IMR-90 (cell line): ENCODE measurements around the gene ACBD7. TPM values are rescaled to one million over a fixed set of nuclear protein-coding genes. Genes with fewer than 3 reads are reported as not detected.
A peak's percentile ranks its signal among the peaks of the same experiment; 100 is the strongest.

Experiments
- ATAC-seq: fragments of 200-7000 bp; cut with Tn5 transposase; 2 replicates; pipeline ENCODE4 v1.9.1; 2020; ENCODE audit warnings: low read depth, mild to moderate bottlenecking, moderate library complexity
- BruUV-seq: library from RNA; stranded (reverse); fragments of 400-500 nt; replicated peaks from 2 replicates; lab custom pipeline; 2021; lab: Mats Ljungman, UMichigan
- CTCF ChIA-PET: fragments of 300-600 bp; formaldehyde crosslinking; extraction: SDS; loops from one replicate; lab custom pipeline; 2021; ENCODE audit warnings: antibody characterized with exemption; lab: Yijun Ruan, JAX
- POLR2A ChIA-PET: fragments of 300-600 bp; sonication (Branson Sonifier 250); formaldehyde crosslinking; loops from one replicate; lab custom pipeline; 2022; ENCODE audit warnings: antibody characterized with exemption; ENCODE audit not compliant: unreplicated experiment; lab: Charles Lee
- DNase-seq: peaks from one replicate; pipeline ENCODE4 v3.0.0; 2013
- H2AFZ ChIP-seq: replicated peaks from 2 replicates; pipeline ENCODE3; 2013; ENCODE audit warnings: low read length, mild to moderate bottlenecking; ENCODE audit not compliant: poor library complexity
- H2AK5ac ChIP-seq: 2 replicates; pipeline ENCODE4 v1.6.1; 2013; ENCODE audit warnings: low read depth, low read length, inconsistent platforms
- H2AK9ac ChIP-seq: replicated peaks from 2 replicates; pipeline ENCODE3; 2013; ENCODE audit warnings: mild to moderate bottlenecking, low read depth, low read length, moderate library complexity; ENCODE audit not compliant: poor library complexity
- H2BK120ac ChIP-seq: 2 replicates; pipeline ENCODE4 v1.6.1; 2013; ENCODE audit warnings: low read depth, low read length, inconsistent platforms
- H2BK15ac ChIP-seq: 3 replicates; pipeline ENCODE4 v1.6.1; 2013; ENCODE audit warnings: low read depth, low read length, inconsistent platforms
- H2BK20ac ChIP-seq: 2 replicates; pipeline ENCODE4 v1.6.1; 2013; ENCODE audit warnings: low read depth, mild to moderate bottlenecking, inconsistent platforms, low read length, moderate library complexity
- H2BK5ac ChIP-seq: 2 replicates; pipeline ENCODE4 v1.6.1; 2013; ENCODE audit warnings: mild to moderate bottlenecking, low read depth, low read length, inconsistent platforms; ENCODE audit not compliant: poor library complexity, severe bottlenecking
- H3K14ac ChIP-seq: replicated peaks from 2 replicates; pipeline ENCODE4 v1.6.1; 2013; ENCODE audit warnings: low read depth, low read length, inconsistent platforms
- H3K18ac ChIP-seq: 2 replicates; pipeline ENCODE4 v1.6.1; 2013; ENCODE audit warnings: low read depth, low read length, control low read depth
- H3K23ac ChIP-seq: 2 replicates; pipeline ENCODE4 v1.6.1; 2013; ENCODE audit warnings: low read depth, low read length, inconsistent platforms
- H3K27ac ChIP-seq: 2 replicates; pipeline ENCODE4 v1.5.1; 2013; ENCODE audit warnings: mild to moderate bottlenecking, control low read depth, low read length; ENCODE audit not compliant: insufficient read depth
- H3K27me3 ChIP-seq: 2 replicates; pipeline ENCODE4 v1.6.1; 2013; ENCODE audit warnings: low read length; ENCODE audit not compliant: control insufficient read depth, insufficient read depth
- H3K36me3 ChIP-seq: 2 replicates; pipeline ENCODE4 v1.6.1; 2013; ENCODE audit warnings: low read length, mixed read lengths; ENCODE audit not compliant: control insufficient read depth, insufficient read depth
- H3K4ac ChIP-seq: 2 replicates; pipeline ENCODE4 v1.6.1; 2013; ENCODE audit warnings: low read depth, low read length, inconsistent platforms
- H3K4me1 ChIP-seq: 2 replicates; pipeline ENCODE4 v1.6.1; 2013; ENCODE audit warnings: low read length, mixed read lengths; ENCODE audit not compliant: control insufficient read depth, insufficient read depth
- H3K4me2 ChIP-seq: 2 replicates; pipeline ENCODE4 v1.6.1; 2013; ENCODE audit warnings: low read depth, mild to moderate bottlenecking, control low read depth, low read length, moderate library complexity
- H3K4me3 ChIP-seq: 2 replicates; pipeline ENCODE4 v1.5.1; 2013; ENCODE audit warnings: low read depth, mild to moderate bottlenecking, control low read depth, low read length, moderate library complexity; ENCODE audit not compliant: insufficient read depth
- H3K56ac ChIP-seq: 2 replicates; pipeline ENCODE4 v1.6.1; 2013; ENCODE audit warnings: low read length, inconsistent platforms; ENCODE audit not compliant: insufficient read depth; ENCODE audit errors: extremely low read depth
- H3K79me1 ChIP-seq, 2 experiments: 2 replicates each; pipeline ENCODE4 v1.6.1; 2013; ENCODE audit warnings: low read length in 2 of 2, inconsistent platforms in 1 of 2, low read depth in 1 of 2
- H3K9ac ChIP-seq: 2 replicates; pipeline ENCODE4 v1.6.1; 2013; ENCODE audit warnings: low read depth, low read length, control low read depth
- H3K9me1 ChIP-seq: 2 replicates; pipeline ENCODE4 v1.6.1; 2013; ENCODE audit warnings: low read length, inconsistent platforms; ENCODE audit not compliant: insufficient read depth
- H3K9me3 ChIP-seq: 2 replicates; pipeline ENCODE4 v1.6.1; 2013; ENCODE audit warnings: low read length; ENCODE audit not compliant: control insufficient read depth, insufficient read depth
- H4K20me1 ChIP-seq: 2 replicates; pipeline ENCODE4 v1.6.1; 2013; ENCODE audit warnings: low read length, inconsistent platforms; ENCODE audit not compliant: insufficient read depth
- H4K5ac ChIP-seq: 2 replicates; pipeline ENCODE4 v1.6.1; 2013; ENCODE audit warnings: mild to moderate bottlenecking, low read depth, low read length, control low read depth
- H4K8ac ChIP-seq, 2 experiments: 2 replicates each; pipeline ENCODE4 v1.6.1; 2013; ENCODE audit warnings: low read depth in 2 of 2, low read length in 2 of 2, control low read depth in 1 of 2, inconsistent platforms in 1 of 2
- H4K91ac ChIP-seq: 2 replicates; pipeline ENCODE4 v1.6.1; 2013; ENCODE audit warnings: low read depth, low read length, inconsistent platforms; ENCODE audit not compliant: insufficient read depth
- NFE2L2 ChIP-seq: fragments of 150-350 bp; IDR thresholded peaks from 2 replicates; pipeline ENCODE4 v1.6.1; 2016; ENCODE audit warnings: low read depth, mild to moderate bottlenecking, low read length
- USF2 ChIP-seq: fragments of 150-350 bp; IDR thresholded peaks from 2 replicates; pipeline ENCODE4 v1.6.1; 2017; ENCODE audit warnings: mild to moderate bottlenecking, antibody characterized with exemption, low read length, low read depth
- WGBS, 2 experiments: methylation state at CpG; one replicate each; pipeline versions ENCODE4 v1.1.5 to v1.1.7; 2013; ENCODE audit warnings: missing lambda C conversion rate in 2 of 2; ENCODE audit not compliant: insufficient read length in 1 of 2; ENCODE audit errors: extremely low coverage in 2 of 2; 5-methylcytosine and 5-hydroxymethylcytosine counted together
- dilution Hi-C: fragments of 300-500 bp; cut with HindIII; formaldehyde crosslinking; loops from one replicate; pipeline ENCODE4 v1.14.3; 2018; ENCODE audit warnings: low sequenced_read_pairs; ENCODE audit not compliant: unreplicated experiment
- in situ Hi-C: fragments of 300-500 bp; cut with MboI; formaldehyde crosslinking; loops from 3 replicates; pipeline ENCODE4 v1.14.3; 2019; ENCODE audit warnings: low sequenced_read_pairs, inconsistent platforms, mixed read lengths
- intact Hi-C: fragments of 100-400 bp; cut with micrococcal nuclease; formaldehyde crosslinking; loops from 2 replicates; pipeline ENCODE4 v1.10.0; 2022
- polyA plus RNA-seq, 3 experiments: library from polyadenylated mRNA; depleted of rRNA; stranded (reverse); fragments of >200 nt; gene quantifications; 2 replicates each; pipeline ENCODE4 v1.2.3, GENCODE V29; 2012; ENCODE audit warnings: low replicate concordance in 1 of 3
- total RNA-seq: library from RNA; depleted of rRNA; stranded (reverse); fragments of >200 nt; gene quantifications from 2 replicates; pipeline ENCODE4 v1.2.3, GENCODE V29; 2012; rRNA removed

Gene ACBD7
- total and polyA plus RNA-seq, 2 of the 4 experiments (the other 2 are of a cell fraction), result 0.29 to 0.54 TPM

- H2BK20ac ChIP-seq, result no peak overlapping the region
- no peak overlapping the region for H4K8ac ChIP-seq
- in situ Hi-C loops (no loop called here), intact Hi-C loops (no loop called here), dilution Hi-C loops (no loop called here)
- peaks cover 3% of the 10 kb centered on the region; the same call in 1 of the 2 replicates for H3K27me3 ChIP-seq
- no peak overlapping the region for H2AFZ ChIP-seq
- no peak overlapping the region for H2BK5ac ChIP-seq
- H4K20me1 ChIP-seq, result no peaks in the 10 kb centered on the region
- H2BK15ac ChIP-seq, result no peak overlapping the region
- H3K9me1 ChIP-seq, result no peaks in the 10 kb centered on the region
- TF ChIP-seq NFE2L2 (no peak), USF2 (no peak)
- H2AK9ac ChIP-seq, result no peak overlapping the region
- ChIA-PET CTCF (interaction anchor here (0.6 kb wide), 1 partner anchor 30 kb away, joined by 3 read pairs; no protein-coding TSS in a partner anchor), POLR2A (no interaction called here)
- WGBS, 2 experiments, result 60% methylated on average over 1 of the region's 3 CpGs; no CpG with 5 or more reads in 1 of the 2 experiments
- no peak overlapping the region for H3K4ac ChIP-seq
- no peak overlapping the region for H3K9ac ChIP-seq
- no peak overlapping the region for H3K14ac ChIP-seq
- no peak overlapping the region for H3K56ac ChIP-seq
- H3K27ac ChIP-seq, result no peak overlapping the region
- H4K91ac ChIP-seq, result no peak overlapping the region
- no peak overlapping the region for H3K4me3 ChIP-seq
- DNase-seq (no peak), ATAC-seq (peak; percentile 56; the same call in 1 of the 2 replicates)
- H3K18ac ChIP-seq, result no peak overlapping the region
- H3K4me2 ChIP-seq, result no peak overlapping the region
- no peaks in the 10 kb centered on the region for H3K9me3 ChIP-seq
- no peaks in the 10 kb centered on the region for H3K36me3 ChIP-seq
- H3K23ac ChIP-seq, result no peak overlapping the region
- H4K5ac ChIP-seq, result no peak overlapping the region
- H3K79me1 ChIP-seq, result no peaks in the 10 kb centered on the region
- H2BK120ac ChIP-seq, result no peak overlapping the region
- no peak overlapping the region for H2AK5ac ChIP-seq
- no TSS peak for BruUV-seq
- H3K4me1 ChIP-seq, result no peaks in the 10 kb centered on the region
Observed at GRCh38 chr10:15027741-15028140, 60.8 kb downstream of the ACBD7 start.

Other genes starting within 250 kb of the ACBD7 start
- gene SUV39H2, start 209.9 kb downstream of the ACBD7 start, total RNA-seq, result 14.5 and 23.3 TPM in 2 replicates
- gene SUV39H2, start 209.9 kb downstream of the ACBD7 start, polyA plus RNA-seq (2012; rRNA removed), result 3.6 and 5.3 TPM in 2 replicates
- gene DCLRE1C, start 134.7 kb downstream of the ACBD7 start, total RNA-seq, result 8.1 TPM in 2 replicates
- gene DCLRE1C, start 134.7 kb downstream of the ACBD7 start, polyA plus RNA-seq (2012; rRNA removed), result 2.6 and 2.9 TPM in 2 replicates
- gene MEIG1, start 129.4 kb downstream of the ACBD7 start, total RNA-seq, result not detected in 2 replicates
- not detected in 2 replicates for gene MEIG1, start 129.4 kb downstream of the ACBD7 start, polyA plus RNA-seq (2012; rRNA removed)
- gene OLAH, start 44.8 kb downstream of the ACBD7 start, total RNA-seq, result under 0.01 TPM in 1 of 2 replicates, not detected in the other
- not detected in 2 replicates for gene OLAH, start 44.8 kb downstream of the ACBD7 start, polyA plus RNA-seq (2012; rRNA removed)
- gene RPP38, start 8.6 kb upstream of the ACBD7 start, total RNA-seq, result 12.4 and 13.1 TPM in 2 replicates
- 18.0 and 19.0 TPM in 2 replicates for gene RPP38, start 8.6 kb upstream of the ACBD7 start, polyA plus RNA-seq (2012; rRNA removed)
- 41.0 and 51.9 TPM in 2 replicates for gene NMT2, start 79.9 kb upstream of the ACBD7 start, total RNA-seq
- gene NMT2, start 79.9 kb upstream of the ACBD7 start, polyA plus RNA-seq (2012; rRNA removed), result 15.5 and 18.7 TPM in 2 replicates